ENCODE results near the gene ECEL1.

The ECEL1 gene

DNA sequence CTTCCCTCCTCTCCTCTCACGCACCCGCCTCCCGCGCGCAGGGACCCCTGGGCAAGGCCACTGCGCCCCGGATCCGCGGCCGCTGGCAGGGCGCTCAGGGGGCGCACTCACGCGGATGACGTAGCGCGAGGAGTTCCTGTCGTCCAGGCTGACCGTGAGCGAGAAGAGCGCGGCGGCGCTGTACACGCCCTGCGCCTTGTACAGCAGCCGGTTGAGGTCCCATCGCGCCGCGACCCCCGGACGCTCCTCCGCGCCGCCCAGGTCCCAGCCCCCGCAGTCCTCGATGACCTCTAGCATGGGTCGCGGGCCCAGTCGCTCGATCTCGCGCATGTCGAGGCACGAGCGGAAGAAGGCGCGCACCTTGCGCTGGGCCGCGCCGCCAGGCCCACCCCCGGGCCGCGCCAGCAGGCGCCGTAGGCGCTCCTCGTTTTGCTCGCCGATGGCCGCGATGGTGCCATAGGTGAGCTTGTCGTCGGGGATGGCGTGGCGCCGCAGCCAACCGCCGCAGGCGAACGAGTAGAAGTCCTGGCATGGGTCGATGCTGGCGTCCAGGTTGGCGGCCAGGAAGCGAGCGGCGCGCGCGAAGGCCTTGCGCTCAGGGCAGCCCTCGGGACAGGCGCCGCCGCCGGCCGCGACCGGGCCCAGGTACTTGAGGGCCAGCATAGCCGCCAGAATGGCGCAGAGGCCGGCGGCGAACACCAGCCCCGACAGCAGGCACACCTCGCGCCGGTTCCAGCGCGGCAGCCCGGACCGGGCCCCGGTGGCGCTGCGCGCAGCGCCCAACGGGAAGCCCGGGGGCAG lies 1.7 kb downstream of the ECEL1 start:
- TF ChIP-seq, protein P1, sequence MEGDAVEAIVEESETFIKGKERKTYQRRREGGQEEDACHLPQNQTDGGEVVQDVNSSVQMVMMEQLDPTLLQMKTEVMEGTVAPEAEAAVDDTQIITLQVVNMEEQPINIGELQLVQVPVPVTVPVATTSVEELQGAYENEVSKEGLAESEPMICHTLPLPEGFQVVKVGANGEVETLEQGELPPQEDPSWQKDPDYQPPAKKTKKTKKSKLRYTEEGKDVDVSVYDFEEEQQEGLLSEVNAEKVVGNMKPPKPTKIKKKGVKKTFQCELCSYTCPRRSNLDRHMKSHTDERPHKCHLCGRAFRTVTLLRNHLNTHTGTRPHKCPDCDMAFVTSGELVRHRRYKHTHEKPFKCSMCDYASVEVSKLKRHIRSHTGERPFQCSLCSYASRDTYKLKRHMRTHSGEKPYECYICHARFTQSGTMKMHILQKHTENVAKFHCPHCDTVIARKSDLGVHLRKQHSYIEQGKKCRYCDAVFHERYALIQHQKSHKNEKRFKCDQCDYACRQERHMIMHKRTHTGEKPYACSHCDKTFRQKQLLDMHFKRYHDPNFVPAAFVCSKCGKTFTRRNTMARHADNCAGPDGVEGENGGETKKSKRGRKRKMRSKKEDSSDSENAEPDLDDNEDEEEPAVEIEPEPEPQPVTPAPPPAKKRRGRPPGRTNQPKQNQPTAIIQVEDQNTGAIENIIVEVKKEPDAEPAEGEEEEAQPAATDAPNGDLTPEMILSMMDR (IDR thresholded peaks at IDR 0.05; ENCODE audit: low read depth, low read length): no peak
- no peak overlapping the region for H3K4me3 ChIP-seq (ENCODE audit: low read depth, low read length)

DNA sequence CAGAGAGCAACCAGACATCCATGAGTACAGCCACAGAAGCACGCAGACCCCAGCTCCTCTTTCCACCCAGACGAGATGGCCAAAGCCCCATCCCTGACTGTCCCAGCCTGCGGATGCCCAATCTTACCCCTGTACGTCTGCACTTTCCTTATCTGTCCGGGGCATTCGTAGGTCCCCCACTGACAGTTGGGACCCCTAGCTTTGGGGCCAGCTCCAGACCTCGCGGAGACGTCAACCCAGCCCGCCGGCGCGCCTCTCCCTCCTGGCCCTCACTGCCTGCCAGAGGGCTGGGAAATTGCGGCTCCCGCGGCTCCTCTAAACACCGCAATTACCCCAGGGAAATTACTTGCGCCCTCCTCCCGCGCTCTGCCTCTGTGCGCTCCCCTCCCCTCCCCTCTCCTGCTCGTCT lies 2.3 kb downstream of the ECEL1 start:
- TF ChIP-seq, protein P1 (IDR thresholded peaks at IDR 0.05; ENCODE audit: low read depth, low read length): no peak
- H3K4me3 ChIP-seq (ENCODE audit: low read depth, low read length): no peak overlapping the region

DNA sequence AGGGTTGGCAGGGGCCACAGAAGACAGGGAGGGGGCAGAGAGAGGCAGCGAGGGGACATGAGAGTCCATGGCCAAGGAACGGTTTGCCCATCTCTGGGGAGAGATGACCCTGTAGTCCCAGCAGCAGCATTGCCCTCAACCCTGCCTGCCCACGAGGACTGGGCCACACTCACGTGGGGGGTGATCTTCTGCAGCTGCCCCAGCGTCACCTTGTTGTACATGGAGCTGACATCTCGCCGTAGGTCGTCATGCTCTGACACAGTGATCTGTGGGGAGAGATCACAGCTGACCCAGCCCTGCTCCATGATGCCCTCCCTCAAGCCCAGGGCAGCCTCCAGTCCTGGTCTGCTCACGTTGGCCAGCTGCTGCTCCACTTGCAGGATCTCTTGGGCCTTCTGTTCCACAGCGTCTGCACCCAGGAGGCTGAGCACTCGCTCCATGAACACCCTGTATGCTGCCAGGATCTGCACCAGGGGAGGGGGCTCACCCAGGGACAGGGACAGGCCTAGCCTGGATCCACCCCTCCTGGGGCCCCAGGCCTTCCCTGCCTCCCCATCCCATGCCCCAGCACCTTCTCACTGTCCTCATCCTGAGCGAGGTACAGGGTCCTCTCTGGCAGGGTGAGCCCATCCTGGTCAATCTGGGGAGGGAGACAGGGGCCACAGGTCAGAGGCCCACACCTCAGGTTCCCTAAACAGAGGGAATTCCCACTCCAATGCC lies 2.8 kb downstream of the ECEL1 start:
- no peak overlapping the region for H3K4me3 ChIP-seq (ENCODE audit: low read depth, low read length)
- TF ChIP-seq, protein P1 (IDR thresholded peaks at IDR 0.05; ENCODE audit: low read depth, low read length): no peak

DNA sequence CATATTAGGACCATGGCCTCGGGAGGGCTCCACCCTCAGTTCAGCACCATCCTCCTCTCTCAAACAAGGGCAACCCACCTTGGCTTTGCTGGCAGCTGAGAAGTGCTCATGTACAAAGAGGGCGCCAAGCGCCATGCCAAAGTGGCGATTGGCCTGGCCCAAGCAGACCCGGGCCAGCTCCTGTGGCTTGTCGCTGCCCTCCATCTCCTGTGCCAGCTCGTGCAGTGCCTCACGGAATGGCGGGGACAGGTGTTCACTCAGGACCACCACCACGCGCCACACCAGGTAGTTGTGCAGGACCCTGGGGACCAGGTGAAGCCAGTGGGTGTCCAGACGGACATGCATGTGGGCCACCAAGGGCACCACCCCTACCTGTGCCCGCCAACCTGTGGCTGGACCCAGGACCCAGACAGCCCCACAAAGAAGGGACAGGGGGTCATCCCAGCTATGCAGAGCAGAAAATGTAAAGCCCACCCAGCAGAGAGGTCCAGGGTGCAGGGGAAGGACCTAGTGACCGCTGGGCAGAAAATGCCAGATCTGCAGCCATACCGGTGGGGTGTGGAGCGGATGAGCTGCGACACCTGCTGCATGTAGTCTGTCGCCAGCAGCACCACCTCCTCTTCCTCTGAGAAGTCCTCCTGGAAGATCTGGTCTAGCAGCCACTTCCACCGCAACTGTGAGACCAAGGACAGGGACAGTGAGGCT lies 3.6 kb downstream of the ECEL1 start:
- TF ChIP-seq, protein P1 (IDR thresholded peaks at IDR 0.05; ENCODE audit: low read depth, low read length): no peak
- H3K4me3 ChIP-seq (ENCODE audit: low read depth, low read length): no peak overlapping the region

DNA sequence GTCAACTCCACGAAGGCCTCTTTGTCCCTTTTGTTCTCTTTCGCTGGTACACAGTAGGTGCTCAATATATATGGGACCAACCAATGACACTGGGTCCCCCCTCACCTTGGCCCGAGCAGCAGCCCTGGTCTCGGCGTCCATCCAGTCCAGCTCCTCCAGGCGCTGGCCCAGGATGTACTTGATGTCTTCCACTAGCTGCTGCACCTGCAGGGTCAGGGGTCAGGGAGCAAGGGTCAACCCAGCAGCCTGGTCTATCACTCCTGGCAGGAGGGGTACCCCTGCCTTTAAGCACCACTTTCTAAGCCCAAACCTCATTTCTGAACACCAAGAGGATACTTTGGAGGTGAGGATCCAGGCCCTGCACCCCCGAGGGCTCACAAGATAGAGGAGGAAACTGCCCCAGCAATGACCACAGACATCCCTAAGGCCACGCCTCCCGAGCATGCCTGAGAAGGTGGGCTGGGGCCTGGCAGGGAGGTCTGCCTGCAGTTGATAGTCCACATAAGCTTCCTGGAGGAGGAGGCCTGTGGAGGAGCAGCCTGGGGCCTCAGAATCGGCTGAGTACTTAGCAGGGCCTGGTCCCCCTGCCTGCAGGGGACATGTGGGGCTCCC lies 4.2 kb downstream of the ECEL1 start:
- H3K4me3 ChIP-seq (ENCODE audit: low read depth, low read length): no peak overlapping the region
- TF ChIP-seq, protein P1 (IDR thresholded peaks at IDR 0.05; ENCODE audit: low read depth, low read length): no peak

DNA sequence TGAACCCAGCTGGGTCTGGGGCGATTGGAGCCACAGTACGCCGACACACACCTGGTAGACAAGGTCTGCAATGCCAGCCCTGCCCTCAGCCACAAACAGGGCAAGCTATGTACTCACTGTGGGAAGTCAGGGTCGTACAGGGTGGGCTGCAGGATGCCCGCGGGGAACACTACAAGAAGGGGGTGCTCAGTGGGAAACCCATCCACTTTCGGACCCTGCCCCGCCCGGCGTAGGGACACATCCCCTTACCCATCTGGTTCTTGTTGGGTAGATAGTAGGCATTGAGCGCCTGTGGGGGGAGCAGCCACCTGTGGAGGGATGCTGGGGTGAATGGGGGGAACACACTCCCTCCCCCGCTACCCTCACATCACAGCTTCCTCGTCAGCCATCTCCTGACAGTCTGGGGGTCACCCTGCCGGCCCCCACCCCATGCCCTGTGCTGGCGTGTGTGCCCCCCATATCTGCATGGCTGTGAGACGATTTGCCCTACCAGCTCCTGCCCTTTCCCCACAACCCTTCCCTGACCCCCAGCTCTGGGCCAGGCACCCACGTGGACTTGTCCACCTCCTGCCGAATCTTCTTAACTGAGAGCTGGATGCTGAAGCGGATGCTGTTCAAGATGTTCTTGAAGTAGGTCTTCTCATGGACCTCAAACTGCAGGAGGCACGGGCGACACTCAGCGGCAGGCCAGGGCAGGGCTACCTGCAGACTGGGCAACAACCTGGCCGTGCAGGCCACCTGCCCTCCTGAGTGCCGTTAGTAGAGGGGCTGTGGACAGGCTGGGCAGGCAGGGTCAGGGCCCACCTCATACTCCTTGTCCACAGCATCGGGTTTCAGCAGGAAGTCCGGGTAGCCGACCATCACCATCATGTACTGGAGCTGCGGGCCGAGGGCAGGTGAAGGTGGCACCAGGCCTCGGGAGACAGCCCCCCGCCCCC lies 5.1 kb downstream of the ECEL1 start:
- no peak overlapping the region for H3K4me3 ChIP-seq (ENCODE audit: low read depth, low read length)
- TF ChIP-seq, protein P1 (IDR thresholded peaks at IDR 0.05; ENCODE audit: low read depth, low read length): no peak
